ENCODE measurements around the gene SPINK4.
A peak's percentile ranks its signal among the peaks of the same experiment; 100 is the strongest.

SPINK4 gene

GRCh38 chr9:33256236-33256635, 16.3 kb downstream of the SPINK4 start:
- DNase-seq (ENCODE audit: extremely low read depth in 1 of 2, low read depth in 1 of 2): no peak

GRCh38 chr9:33257276-33257675, 17.3 kb downstream of the SPINK4 start:
- no peak for DNase-seq (ENCODE audit: extremely low read depth in 1 of 2, low read depth in 1 of 2)

- DNase-seq (ENCODE audit: extremely low read depth in 1 of 2, low read depth in 1 of 2): no peak
Observed at GRCh38 chr9:33260372-33260771, 20.4 kb downstream of the SPINK4 start.

GRCh38 chr9:33263131-33264002, 23.4 kb downstream of the SPINK4 start:
- no peak for DNase-seq (ENCODE audit: extremely low read depth in 1 of 2, low read depth in 1 of 2)

GRCh38 chr9:33264003-33264472, 24.1 kb downstream of the SPINK4 start:
- DNase-seq (ENCODE audit: extremely low read depth in 1 of 2, low read depth in 1 of 2): peak; percentile 21

GRCh38 chr9:33264473-33265177, 24.7 kb downstream of the SPINK4 start, which contains the start of the genes BAG1 and CHMP5:
TSS of gene BAG1 (minus strand) at chr9:33264708.
TSS of gene CHMP5 (plus strand) at chr9:33265049. CDS start at chr9:33265079, 30 bp downstream.
- DNase-seq (ENCODE audit: extremely low read depth in 1 of 2, low read depth in 1 of 2): peak; percentile 99

GRCh38 chr9:33265211-33265865, 25.4 kb downstream of the SPINK4 start:
- no peak for DNase-seq (ENCODE audit: extremely low read depth in 1 of 2, low read depth in 1 of 2)

GRCh38 chr9:33267151-33267767, 27.3 kb downstream of the SPINK4 start:
- DNase-seq (ENCODE audit: extremely low read depth in 1 of 2, low read depth in 1 of 2): no peak

GRCh38 chr9:33270146-33270545, 30.2 kb downstream of the SPINK4 start:
- DNase-seq (ENCODE audit: extremely low read depth in 1 of 2, low read depth in 1 of 2): no peak

- no peak for DNase-seq (ENCODE audit: extremely low read depth in 1 of 2, low read depth in 1 of 2)
Observed at GRCh38 chr9:33272061-33272460, 32.1 kb downstream of the SPINK4 start.

GRCh38 chr9:33273266-33273971, 33.5 kb downstream of the SPINK4 start:
- no peak for DNase-seq (ENCODE audit: extremely low read depth in 1 of 2, low read depth in 1 of 2)

- DNase-seq (ENCODE audit: extremely low read depth in 1 of 2, low read depth in 1 of 2): no peak
Observed at GRCh38 chr9:33273972-33274328, 34.0 kb downstream of the SPINK4 start.

- DNase-seq (ENCODE audit: extremely low read depth in 1 of 2, low read depth in 1 of 2): no peak
Observed at GRCh38 chr9:33277484-33277883, 37.5 kb downstream of the SPINK4 start.

GRCh38 chr9:33285502-33285901, 45.5 kb downstream of the SPINK4 start:
- no peak for DNase-seq (ENCODE audit: extremely low read depth in 1 of 2, low read depth in 1 of 2)

GRCh38 chr9:33287087-33287490, 47.1 kb downstream of the SPINK4 start:
- no peak for DNase-seq (ENCODE audit: extremely low read depth in 1 of 2, low read depth in 1 of 2)

GRCh38 chr9:33288235-33288634, 48.3 kb downstream of the SPINK4 start:
- DNase-seq (ENCODE audit: extremely low read depth in 1 of 2, low read depth in 1 of 2): no peak

GRCh38 chr9:33288828-33289483, 49.0 kb downstream of the SPINK4 start:
- no peak for DNase-seq (ENCODE audit: extremely low read depth in 1 of 2, low read depth in 1 of 2)

GRCh38 chr9:33289496-33289895, 49.5 kb downstream of the SPINK4 start:
- no peak for DNase-seq (ENCODE audit: extremely low read depth in 1 of 2, low read depth in 1 of 2)

GRCh38 chr9:33289936-33290246, 49.9 kb downstream of the SPINK4 start:
- no peak for DNase-seq (ENCODE audit: extremely low read depth in 1 of 2, low read depth in 1 of 2)
